Tibial artery (tissue), 4 donors: ENCODE measurements around the gene DHX58.
A peak's percentile ranks its signal among the peaks of the same experiment; 100 is the strongest.

Source experiments
- DNase-seq, 2 donors: peaks; one replicate each; pipeline ENCODE4 v3.0.0-alpha.2; 2019
- H3K27ac ChIP-seq, 2 donors: fragments of 200-600 bp; sonication (generic) in 1 of 2; 1 replicate in 1 of 2; 2 replicates in 1 of 2; pipeline ENCODE4 v1.5.1; 2018 to 2019; ENCODE audit warnings: mild to moderate bottlenecking in 1 of 2
- H3K27me3 ChIP-seq, 2 donors: fragments of 200-600 bp; sonication (generic) in 1 of 2; one replicate each; pipeline versions ENCODE4 v1.5.1 to v1.6.0; 2016 to 2019
- H3K36me3 ChIP-seq, 3 donors: fragments of 200-600 bp; sonication (generic) in 2 of 3; one replicate each; pipeline ENCODE4 v1.5.1; 2016 to 2019; ENCODE audit warnings: mild to moderate bottlenecking in 2 of 3
- H3K4me1 ChIP-seq, 4 donors: fragments of 200-600 bp; sonication (generic) in 2 of 4; 1 replicate in 3 of 4; 2 replicates in 1 of 4; pipeline ENCODE4 v1.5.1; 2016 to 2019
- H3K4me3 ChIP-seq, 2 donors: fragments of 200-600 bp; sonication (generic) in 1 of 2; 1 replicate in 1 of 2; 2 replicates in 1 of 2; pipeline ENCODE4 v1.5.1; 2018 to 2019; ENCODE audit warnings: mild to moderate bottlenecking in 2 of 2
- H3K9me3 ChIP-seq, 3 donors: fragments of 200-600 bp; sonication (generic) in 1 of 3; one replicate each; pipeline ENCODE4 v1.5.1; 2016 to 2019
- CTCF ChIP-seq, 2 experiments: fragments of 200-600 bp in 1 of 2; fragments of 450-650 bp in 1 of 2; IDR thresholded peaks; one replicate each; pipeline ENCODE4 v1.5.1; 2017 to 2019; ENCODE audit warnings: antibody characterized with exemption in 2 of 2, mild to moderate bottlenecking in 1 of 2, moderate library complexity in 1 of 2
- intact Hi-C: fragments of 100-400 bp; cut with DNase I; formaldehyde crosslinking; loops from one replicate; pipeline ENCODE4 v1.15.0; 2023; ENCODE audit warnings: low total_unique reads

The DHX58 gene

DNA sequence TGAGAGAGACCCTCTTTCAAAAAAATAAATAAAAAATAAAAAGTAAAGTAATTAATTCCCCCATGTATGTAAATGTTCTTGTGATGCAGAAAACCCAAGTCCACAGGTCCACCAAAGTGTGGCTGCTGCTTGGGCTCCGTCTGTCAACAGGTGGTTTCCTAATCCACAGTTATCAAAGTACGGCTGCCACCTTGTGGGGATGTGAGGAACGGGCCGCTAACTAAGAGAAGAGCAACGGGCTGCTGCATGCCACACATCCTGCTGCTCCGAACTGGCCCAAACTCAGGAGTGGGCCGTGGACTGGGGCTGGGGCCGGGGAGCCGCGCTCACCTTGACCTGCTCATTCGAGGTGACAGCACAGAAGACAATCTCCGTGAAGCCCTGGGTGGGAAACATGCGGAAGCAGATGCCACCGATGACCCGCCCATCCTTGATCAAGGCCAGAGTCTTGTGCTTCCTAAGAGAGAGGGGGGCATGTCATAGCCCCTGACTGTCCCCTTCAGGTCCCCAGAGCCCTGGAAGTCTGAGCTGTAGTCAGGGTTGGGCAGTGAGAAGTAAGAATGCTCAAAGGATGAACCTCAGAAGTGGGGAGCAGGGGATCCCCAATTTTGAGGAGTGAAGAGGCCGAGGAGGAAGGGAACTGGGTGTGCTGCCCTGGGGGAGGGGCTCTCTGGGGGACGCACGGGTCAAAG lies 4.3 kb upstream of the DHX58 start:
- H3K27ac ChIP-seq, result no peak overlapping the region
- intact Hi-C loops, result loop anchor here (2.0 to 10.0 kb wide), 3 partner anchors 50 to 152 kb away; partner anchors contain the start of gene CNP
- peaks cover 0 to 44% (median 9%) of the 10 kb centered on the region in 3 donors for H3K36me3 ChIP-seq
- DNase-seq, result peak; percentile 88 to 90
- H3K9me3 ChIP-seq, result no peaks in the 10 kb centered on the region
- peaks cover 0 to 28% (median 16%) of the 10 kb centered on the region in 4 donors for H3K4me1 ChIP-seq
- no peaks in the 10 kb centered on the region for H3K27me3 ChIP-seq
- H3K4me3 ChIP-seq, result no peak overlapping the region
- peak; percentile 86 to 87 for TF ChIP-seq CTCF (IDR thresholded peaks at IDR 0.05)

DNA sequence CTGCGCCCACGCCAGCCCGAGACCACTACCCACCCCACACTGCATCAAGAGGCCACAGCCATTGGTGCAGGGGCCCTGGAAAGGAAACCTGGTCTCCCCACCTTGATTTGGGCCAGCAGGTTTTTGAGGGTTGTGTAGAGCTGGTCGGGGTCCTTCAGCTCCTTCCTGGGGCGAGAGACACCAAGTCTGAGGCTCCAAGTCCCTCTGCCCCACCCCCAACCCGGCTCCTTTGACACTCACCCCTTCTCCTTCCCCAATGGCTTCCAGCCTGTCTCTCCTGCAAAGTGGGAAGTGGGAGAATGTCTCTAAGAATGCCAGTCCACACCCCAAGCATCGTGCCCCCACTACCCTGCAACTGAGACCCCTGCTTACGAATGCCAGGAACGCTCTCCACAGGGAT lies 1.6 kb upstream of the DHX58 start:
- no peak for DNase-seq
- intact Hi-C loops, result loop anchor here (10.0 kb wide), 1 partner anchor 149 kb away; the partner anchor contains the start of gene CNP
- Histone ChIP-seq H3K36me3 (peaks cover under 1 to 43% (median 9%) of the 10 kb centered on the region in 3 donors), H3K9me3 (no peaks in the 10 kb centered on the region), H3K4me1 (peaks cover 0 to 25% (median 12%) of the 10 kb centered on the region in 4 donors), H3K27me3 (no peaks in the 10 kb centered on the region), H3K27ac (no peak overlapping the region), H3K4me3 (no peak overlapping the region)
- TF ChIP-seq CTCF (IDR thresholded peaks at IDR 0.05), result no peak

- DNase-seq, result no peak
- no peaks in the 10 kb centered on the region for H3K9me3 ChIP-seq
- peak overlapping the region; percentile 84 to 91 for H3K27ac ChIP-seq
- intact Hi-C loops, result loop anchor here (10.0 kb wide), 1 partner anchor 149 kb away; the partner anchor contains the start of gene CNP
- H3K4me1 ChIP-seq, result peaks cover 0 to 25% (median 12%) of the 10 kb centered on the region in 4 donors
- H3K27me3 ChIP-seq, result no peaks in the 10 kb centered on the region
- no peak for TF ChIP-seq CTCF (IDR thresholded peaks at IDR 0.05)
- peaks cover 7 to 41% (median 9%) of the 10 kb centered on the region in 3 donors for H3K36me3 ChIP-seq
- H3K4me3 ChIP-seq, result no peak overlapping the region
Measured at GRCh38 chr17:42113293-42114069, 967 bp upstream of the DHX58 start.

- no peaks in the 10 kb centered on the region for H3K27me3 ChIP-seq
- H3K4me3 ChIP-seq, result peak overlapping the region; percentile 56 to 63
- no peak for TF ChIP-seq CTCF (IDR thresholded peaks at IDR 0.05)
- peak overlapping the region; percentile 84 to 91 for H3K27ac ChIP-seq
- peaks cover 0 to 23% (median 12%) of the 10 kb centered on the region in 4 donors for H3K4me1 ChIP-seq
- H3K36me3 ChIP-seq, result peaks cover 9 to 38% (median 10%) of the 10 kb centered on the region in 3 donors
- intact Hi-C loops, result loop anchor here (10.0 kb wide), 1 partner anchor 147 kb away; the partner anchor contains the start of gene CNP
- H3K9me3 ChIP-seq, result no peaks in the 10 kb centered on the region
- peak; percentile 45 to 78 for DNase-seq
Measured at GRCh38 chr17:42111871-42112551, 503 bp downstream of the DHX58 start.

- no peak for DNase-seq
- intact Hi-C loops, result loop anchor here (10.0 kb wide), 1 partner anchor 146 kb away; the partner anchor contains the start of gene CNP
- H3K4me3 ChIP-seq, result peak overlapping the region; percentile 56 to 63
- peaks cover 9 to 35% (median 10%) of the 10 kb centered on the region in 3 donors for H3K36me3 ChIP-seq
- no peaks in the 10 kb centered on the region for H3K27me3 ChIP-seq
- H3K9me3 ChIP-seq, result no peaks in the 10 kb centered on the region
- no peak for TF ChIP-seq CTCF (IDR thresholded peaks at IDR 0.05)
- H3K27ac ChIP-seq, result peak overlapping the region; percentile 84 to 91
- peaks cover 0 to 20% (median 12%) of the 10 kb centered on the region in 4 donors for H3K4me1 ChIP-seq
Measured at GRCh38 chr17:42111265-42111636, 1.3 kb downstream of the DHX58 start.
